ENCODE data around the gene LYPD6B. TPM values are rescaled to one million over a fixed set of nuclear protein-coding genes. Genes with fewer than 3 reads are reported as not detected.

The LYPD6B gene
- total and polyA plus RNA-seq, 2 experiments from 2014 or later = 1.7 to 3.6 TPM

DNA sequence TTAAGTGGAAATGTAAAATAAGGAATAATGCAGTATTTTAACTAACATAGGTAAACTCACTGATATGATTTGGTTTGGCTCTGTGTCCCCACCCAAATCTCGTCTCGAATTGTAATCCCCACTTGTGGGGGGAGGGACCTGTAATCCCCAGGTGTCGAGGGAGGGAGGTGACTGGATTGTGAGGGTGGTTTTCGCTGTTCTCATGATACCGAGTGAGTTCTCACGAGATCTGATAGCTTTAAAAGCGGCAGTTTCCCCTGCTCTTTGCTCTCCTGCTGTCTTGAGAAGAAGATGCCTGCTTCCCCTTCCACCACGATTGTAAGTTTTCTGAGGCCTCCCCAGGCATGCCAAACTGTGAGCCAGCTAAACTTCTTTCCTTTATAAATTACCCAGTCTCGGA, 182.5 kb downstream of the LYPD6B start:
- Mint-ChIP-seq H3K9me3 (no peaks in the 10 kb centered on the region), H3K27ac (no peak overlapping the region), H3K27me3 (ENCODE audit: insufficient read depth, low read depth, poor library complexity) (peaks cover 4% of the 10 kb centered on the region), H3K4me1 (peaks cover 45% of the 10 kb centered on the region), H3K4me3 (no peak overlapping the region), H3K36me3 (ENCODE audit: low read depth) (no peaks in the 10 kb centered on the region)
- Histone ChIP-seq H3K4me2 (no peak overlapping the region), H4K20me1 (replicated peaks; ENCODE audit: insufficient read depth) (no peaks in the 10 kb centered on the region), H3K4me3 (no peak overlapping the region), H3F3A (replicated peaks; ENCODE audit: low read depth) (no peaks in the 10 kb centered on the region), H2AFZ (no peak overlapping the region), H3K4me1 (ENCODE audit: insufficient read depth) (peaks cover 11% of the 10 kb centered on the region; the same call in 1 of the 2 replicates), H3K9me2 (ENCODE audit: insufficient read depth) (no peaks in the 10 kb centered on the region), H3K36me3 (ENCODE audit: insufficient read depth) (no peaks in the 10 kb centered on the region), H3K79me2 (replicated peaks; ENCODE audit: insufficient read depth) (no peaks in the 10 kb centered on the region), H3K27ac (ENCODE audit: low read depth) (no peak overlapping the region), H3K27me3 (ENCODE audit: insufficient read depth) (no peaks in the 10 kb centered on the region)
- DNase-seq (ENCODE audit: low spot score) (no peak), ATAC-seq (no peak)
- no peak for TF ChIP-seq ZNF114 (CRISPR knock-in tag; IDR thresholded peaks at IDR 0.05)
- TF ChIP-seq EZH2 (IDR thresholded peaks at IDR 0.05; ENCODE audit: low read depth, unreplicated experiment) = no peak
- TF ChIP-seq ZNF331 (CRISPR knock-in tag; IDR thresholded peaks at IDR 0.05; ENCODE audit: low read depth) = no peak
- TF ChIP-seq, protein P1, sequence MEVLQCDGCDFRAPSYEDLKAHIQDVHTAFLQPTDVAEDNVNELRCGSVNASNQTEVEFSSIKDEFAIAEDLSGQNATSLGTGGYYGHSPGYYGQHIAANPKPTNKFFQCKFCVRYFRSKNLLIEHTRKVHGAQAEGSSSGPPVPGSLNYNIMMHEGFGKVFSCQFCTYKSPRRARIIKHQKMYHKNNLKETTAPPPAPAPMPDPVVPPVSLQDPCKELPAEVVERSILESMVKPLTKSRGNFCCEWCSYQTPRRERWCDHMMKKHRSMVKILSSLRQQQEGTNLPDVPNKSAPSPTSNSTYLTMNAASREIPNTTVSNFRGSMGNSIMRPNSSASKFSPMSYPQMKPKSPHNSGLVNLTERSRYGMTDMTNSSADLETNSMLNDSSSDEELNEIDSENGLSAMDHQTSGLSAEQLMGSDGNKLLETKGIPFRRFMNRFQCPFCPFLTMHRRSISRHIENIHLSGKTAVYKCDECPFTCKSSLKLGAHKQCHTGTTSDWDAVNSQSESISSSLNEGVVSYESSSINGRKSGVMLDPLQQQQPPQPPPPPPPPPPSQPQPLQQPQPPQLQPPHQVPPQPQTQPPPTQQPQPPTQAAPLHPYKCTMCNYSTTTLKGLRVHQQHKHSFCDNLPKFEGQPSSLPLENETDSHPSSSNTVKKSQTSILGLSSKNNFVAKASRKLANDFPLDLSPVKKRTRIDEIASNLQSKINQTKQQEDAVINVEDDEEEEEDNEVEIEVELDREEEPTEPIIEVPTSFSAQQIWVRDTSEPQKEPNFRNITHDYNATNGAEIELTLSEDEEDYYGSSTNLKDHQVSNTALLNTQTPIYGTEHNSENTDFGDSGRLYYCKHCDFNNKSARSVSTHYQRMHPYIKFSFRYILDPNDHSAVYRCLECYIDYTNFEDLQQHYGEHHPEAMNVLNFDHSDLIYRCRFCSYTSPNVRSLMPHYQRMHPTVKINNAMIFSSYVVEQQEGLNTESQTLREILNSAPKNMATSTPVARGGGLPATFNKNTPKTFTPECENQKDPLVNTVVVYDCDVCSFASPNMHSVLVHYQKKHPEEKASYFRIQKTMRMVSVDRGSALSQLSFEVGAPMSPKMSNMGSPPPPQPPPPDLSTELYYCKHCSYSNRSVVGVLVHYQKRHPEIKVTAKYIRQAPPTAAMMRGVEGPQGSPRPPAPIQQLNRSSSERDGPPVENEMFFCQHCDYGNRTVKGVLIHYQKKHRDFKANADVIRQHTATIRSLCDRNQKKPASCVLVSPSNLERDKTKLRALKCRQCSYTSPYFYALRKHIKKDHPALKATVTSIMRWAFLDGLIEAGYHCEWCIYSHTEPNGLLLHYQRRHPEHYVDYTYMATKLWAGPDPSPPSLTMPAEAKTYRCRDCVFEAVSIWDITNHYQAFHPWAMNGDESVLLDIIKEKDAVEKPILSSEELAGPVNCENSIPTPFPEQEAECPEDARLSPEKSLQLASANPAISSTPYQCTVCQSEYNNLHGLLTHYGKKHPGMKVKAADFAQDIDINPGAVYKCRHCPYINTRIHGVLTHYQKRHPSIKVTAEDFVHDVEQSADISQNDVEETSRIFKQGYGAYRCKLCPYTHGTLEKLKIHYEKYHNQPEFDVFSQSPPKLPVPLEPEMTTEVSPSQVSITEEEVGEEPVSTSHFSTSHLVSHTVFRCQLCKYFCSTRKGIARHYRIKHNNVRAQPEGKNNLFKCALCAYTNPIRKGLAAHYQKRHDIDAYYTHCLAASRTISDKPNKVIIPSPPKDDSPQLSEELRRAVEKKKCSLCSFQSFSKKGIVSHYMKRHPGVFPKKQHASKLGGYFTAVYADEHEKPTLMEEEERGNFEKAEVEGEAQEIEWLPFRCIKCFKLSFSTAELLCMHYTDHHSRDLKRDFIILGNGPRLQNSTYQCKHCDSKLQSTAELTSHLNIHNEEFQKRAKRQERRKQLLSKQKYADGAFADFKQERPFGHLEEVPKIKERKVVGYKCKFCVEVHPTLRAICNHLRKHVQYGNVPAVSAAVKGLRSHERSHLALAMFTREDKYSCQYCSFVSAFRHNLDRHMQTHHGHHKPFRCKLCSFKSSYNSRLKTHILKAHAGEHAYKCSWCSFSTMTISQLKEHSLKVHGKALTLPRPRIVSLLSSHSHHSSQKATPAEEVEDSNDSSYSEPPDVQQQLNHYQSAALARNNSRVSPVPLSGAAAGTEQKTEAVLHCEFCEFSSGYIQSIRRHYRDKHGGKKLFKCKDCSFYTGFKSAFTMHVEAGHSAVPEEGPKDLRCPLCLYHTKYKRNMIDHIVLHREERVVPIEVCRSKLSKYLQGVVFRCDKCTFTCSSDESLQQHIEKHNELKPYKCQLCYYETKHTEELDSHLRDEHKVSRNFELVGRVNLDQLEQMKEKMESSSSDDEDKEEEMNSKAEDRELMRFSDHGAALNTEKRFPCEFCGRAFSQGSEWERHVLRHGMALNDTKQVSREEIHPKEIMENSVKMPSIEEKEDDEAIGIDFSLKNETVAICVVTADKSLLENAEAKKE (CRISPR knock-in tag; IDR thresholded peaks at IDR 0.05) = no peak
- TF ChIP-seq JUNB (IDR thresholded peaks at IDR 0.05; ENCODE audit: unreplicated experiment) = no peak
- no peak for TF ChIP-seq ETS1 (IDR thresholded peaks at IDR 0.05)
- TF ChIP-seq STAT1 (IDR thresholded peaks at IDR 0.05; ENCODE audit: unreplicated experiment) = no peak
- TF ChIP-seq CTCF (conservative IDR thresholded peaks at IDR 0.05; ENCODE audit: low read depth in 2 of 2) = no peak
- TF ChIP-seq POLR2AphosphoS5 (IDR thresholded peaks at IDR 0.05; ENCODE audit: low read depth) = no peak
